HEK293T (cell line): Measurements from ENCODE around the gene EFNA5.

Experiments
- CTCF ChIA-PET: fragments of 350-600 bp; formaldehyde crosslinking; extraction: SDS; loops from one replicate; lab custom pipeline; 2021; ENCODE audit warnings: antibody characterized with exemption, inconsistent platforms; lab: Yijun Ruan, JAX
- POLR2A ChIA-PET: fragments of 350-600 bp; formaldehyde crosslinking; extraction: SDS; loops from one replicate; lab custom pipeline; 2020; ENCODE audit warnings: antibody characterized with exemption, inconsistent platforms; lab: Yijun Ruan, JAX
- DNase-seq: peaks from one replicate; pipeline ENCODE4 v3.0.0; 2012; ENCODE audit warnings: mixed read lengths; ENCODE audit errors: extremely low spot score
- ARNT ChIP-seq: fragments of 450-650 bp; IDR thresholded peaks from 2 replicates; pipeline ENCODE4 v1.6.1; 2017; ENCODE audit warnings: mild to moderate bottlenecking
- BHLHE40 ChIP-seq: fragments of 450-650 bp; IDR thresholded peaks from 2 replicates; pipeline ENCODE4 v1.6.1; 2016; ENCODE audit warnings: mild to moderate bottlenecking, moderate library complexity, borderline replicate concordance
- CTBP1 ChIP-seq: fragments of 450-650 bp; IDR thresholded peaks from 2 replicates; pipeline ENCODE4 v1.6.1; 2016; ENCODE audit warnings: borderline replicate concordance
- ELF4 ChIP-seq: fragments of 450-650 bp; IDR thresholded peaks from 2 replicates; pipeline ENCODE4 v1.6.1; 2017; ENCODE audit warnings: antibody characterized with exemption
- FOXA1 ChIP-seq: fragments of 450-650 bp; IDR thresholded peaks from 2 replicates; pipeline ENCODE4 v1.6.1; 2016; ENCODE audit warnings: mild to moderate bottlenecking
- FOXK2 ChIP-seq: fragments of 450-650 bp; IDR thresholded peaks from 2 replicates; pipeline ENCODE4 v1.6.1; 2016; ENCODE audit warnings: mild to moderate bottlenecking
- FOXM1 ChIP-seq: fragments of 450-650 bp; IDR thresholded peaks from 2 replicates; pipeline ENCODE4 v1.6.1; 2017; ENCODE audit warnings: mild to moderate bottlenecking, borderline replicate concordance
- HDGF ChIP-seq: fragments of 450-650 bp; IDR thresholded peaks from 2 replicates; pipeline ENCODE4 v1.6.1; 2017; ENCODE audit warnings: antibody characterized with exemption, borderline replicate concordance
- L3MBTL2 ChIP-seq: fragments of 450-650 bp; conservative IDR thresholded peaks from 2 replicates; pipeline ENCODE4 v1.6.1; 2016; ENCODE audit warnings: mild to moderate bottlenecking
- LEF1 ChIP-seq: fragments of 450-650 bp; IDR thresholded peaks from 2 replicates; pipeline ENCODE4 v1.6.1; 2017; ENCODE audit warnings: mild to moderate bottlenecking, borderline replicate concordance
- NFRKB ChIP-seq: fragments of 450-650 bp; IDR thresholded peaks from 2 replicates; pipeline ENCODE4 v1.6.1; 2016; ENCODE audit warnings: mild to moderate bottlenecking, moderate library complexity
- SP1 ChIP-seq: fragments of 450-650 bp; IDR thresholded peaks from 2 replicates; pipeline ENCODE4 v1.6.1; 2017
- SUZ12 ChIP-seq: fragments of 450-650 bp; IDR thresholded peaks from 2 replicates; pipeline ENCODE4 v1.6.1; 2016; ENCODE audit warnings: mild to moderate bottlenecking
- TARDBP ChIP-seq: fragments of 450-650 bp; IDR thresholded peaks from 2 replicates; pipeline ENCODE4 v1.6.1; 2016
- ZNF384 ChIP-seq: fragments of 450-650 bp; IDR thresholded peaks from 2 replicates; pipeline ENCODE4 v1.6.1; 2016
- TF ChIP-seq, protein P1 (sequence below): fragments of 450-650 bp; IDR thresholded peaks from 2 replicates; pipeline ENCODE4 v1.6.1; 2016

Gene EFNA5

GRCh38 chr5:107431998-107432397, 238.7 kb downstream of the EFNA5 start:
- POLR2A ChIA-PET, result no interaction called here
- CTCF ChIA-PET, result interaction anchor here (0.8 kb wide), 1 partner anchor 10 kb away, joined by 3 read pairs; no protein-coding TSS in a partner anchor

GRCh38 chr5:107431536-107431935, 239.2 kb downstream of the EFNA5 start:
- no peak for DNase-seq
- ChIA-PET CTCF (interaction anchor here (0.8 kb wide), 1 partner anchor 11 kb away, joined by 3 read pairs; no protein-coding TSS in a partner anchor), POLR2A (no interaction called here)
- TF ChIP-seq, protein P1, sequence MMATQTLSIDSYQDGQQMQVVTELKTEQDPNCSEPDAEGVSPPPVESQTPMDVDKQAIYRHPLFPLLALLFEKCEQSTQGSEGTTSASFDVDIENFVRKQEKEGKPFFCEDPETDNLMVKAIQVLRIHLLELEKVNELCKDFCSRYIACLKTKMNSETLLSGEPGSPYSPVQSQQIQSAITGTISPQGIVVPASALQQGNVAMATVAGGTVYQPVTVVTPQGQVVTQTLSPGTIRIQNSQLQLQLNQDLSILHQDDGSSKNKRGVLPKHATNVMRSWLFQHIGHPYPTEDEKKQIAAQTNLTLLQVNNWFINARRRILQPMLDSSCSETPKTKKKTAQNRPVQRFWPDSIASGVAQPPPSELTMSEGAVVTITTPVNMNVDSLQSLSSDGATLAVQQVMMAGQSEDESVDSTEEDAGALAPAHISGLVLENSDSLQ, result no peak
- TF ChIP-seq ARNT, result no peak

More at GRCh38 chr5:107431998-107432397, 238.7 kb downstream of the EFNA5 start:
- TF ChIP-seq, protein P1, result no peak
- TF ChIP-seq TARDBP (no peak), CTBP1 (no peak), LEF1 (no peak), NFRKB (no peak), SUZ12 (no peak), BHLHE40 (no peak), FOXK2 (no peak), SP1 (no peak), HDGF (no peak), FOXM1 (no peak), FOXA1 (no peak), ZNF384 (no peak)
- DNase-seq, result no peak

DNA sequence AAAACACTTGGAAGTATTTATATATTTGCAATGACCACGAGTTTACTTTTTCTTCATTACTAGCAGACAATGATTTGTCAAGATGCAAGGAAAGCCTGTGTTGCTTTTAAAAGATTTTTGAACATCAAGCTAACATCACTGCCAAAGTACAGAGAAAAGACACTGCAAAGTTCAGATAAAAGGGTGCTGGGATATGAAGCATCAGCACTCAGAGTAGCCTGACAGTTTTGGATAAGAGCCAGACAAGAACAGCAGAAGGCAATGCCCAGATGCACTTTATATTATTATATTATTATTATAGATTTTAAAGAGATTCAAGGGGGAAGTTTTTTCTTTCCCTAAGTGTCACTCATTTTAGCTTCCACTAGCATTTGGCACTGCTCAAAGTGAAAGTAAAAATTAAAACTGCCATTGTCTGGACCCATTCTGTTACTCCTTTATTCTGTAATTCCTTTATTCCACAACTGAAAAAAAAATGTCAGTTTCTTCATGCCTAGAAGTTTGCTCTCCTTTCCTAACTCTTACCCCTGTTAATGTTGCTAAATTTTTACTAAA, 240.6 kb downstream of the EFNA5 start:
- ChIA-PET CTCF (no interaction called here), POLR2A (no interaction called here)
- DNase-seq, result no peak
- no peak for TF ChIP-seq HDGF

DNA sequence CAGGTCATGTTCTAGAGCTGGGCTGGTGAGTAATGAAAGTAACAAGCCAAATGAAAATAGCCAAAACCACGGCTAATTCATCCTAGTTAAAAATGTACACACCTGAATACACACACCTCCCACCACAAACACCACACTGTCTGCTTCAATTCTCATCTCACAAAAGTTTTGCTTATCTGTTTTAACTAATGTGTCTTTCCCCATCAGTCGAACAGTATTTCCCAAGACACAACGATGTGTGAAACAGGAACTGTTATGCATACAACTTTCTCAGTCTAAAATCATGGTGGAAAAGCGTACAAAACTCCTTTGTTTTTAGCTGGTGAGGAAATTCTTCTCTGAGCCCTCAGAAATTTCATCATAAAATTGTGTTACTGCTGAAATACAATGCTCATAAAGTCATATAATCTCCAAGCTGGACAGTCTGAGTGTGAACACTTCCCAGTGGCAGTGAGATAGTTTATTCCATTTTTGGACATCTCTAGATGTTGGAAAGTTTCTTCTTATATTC, 242.4 kb downstream of the EFNA5 start:
- CTCF ChIA-PET, result no interaction called here
- POLR2A ChIA-PET, result no interaction called here
- TF ChIP-seq HDGF, result no peak
- TF ChIP-seq BHLHE40, result no peak
- TF ChIP-seq LEF1, result no peak
- TF ChIP-seq FOXK2, result no peak
- no peak for TF ChIP-seq NFRKB
- TF ChIP-seq TARDBP, result no peak
- DNase-seq, result no peak

DNA sequence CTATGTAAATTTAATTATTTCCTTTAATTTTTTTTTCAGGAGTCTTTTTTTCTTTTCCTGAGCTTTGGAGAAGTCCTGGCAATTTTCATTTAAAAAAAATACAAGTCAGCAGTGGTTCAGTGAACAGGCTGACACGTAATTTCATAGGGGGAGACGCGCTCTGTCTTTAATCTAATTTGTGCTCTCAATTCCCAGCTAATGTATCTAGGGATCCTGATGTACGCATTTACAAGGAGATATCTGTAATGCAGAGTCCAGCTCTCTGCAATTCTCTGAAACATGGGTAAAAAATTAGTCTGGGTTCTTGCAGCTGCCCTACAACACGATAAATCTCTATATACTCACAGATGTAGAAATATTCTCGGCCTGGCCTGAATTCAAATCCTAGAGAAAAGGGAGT, 243.9 kb downstream of the EFNA5 start:
- DNase-seq, result no peak
- POLR2A ChIA-PET, result interaction anchor here (0.8 kb wide), 1 partner anchor 15 kb away, joined by 3 read pairs; no protein-coding TSS in a partner anchor
- CTCF ChIA-PET, result no interaction called here
- no peak for TF ChIP-seq L3MBTL2
- TF ChIP-seq FOXK2, result no peak
- no peak for TF ChIP-seq SP1
- TF ChIP-seq SUZ12, result no peak
- no peak for TF ChIP-seq LEF1
- no peak for TF ChIP-seq NFRKB
- TF ChIP-seq, protein P1, result no peak

DNA sequence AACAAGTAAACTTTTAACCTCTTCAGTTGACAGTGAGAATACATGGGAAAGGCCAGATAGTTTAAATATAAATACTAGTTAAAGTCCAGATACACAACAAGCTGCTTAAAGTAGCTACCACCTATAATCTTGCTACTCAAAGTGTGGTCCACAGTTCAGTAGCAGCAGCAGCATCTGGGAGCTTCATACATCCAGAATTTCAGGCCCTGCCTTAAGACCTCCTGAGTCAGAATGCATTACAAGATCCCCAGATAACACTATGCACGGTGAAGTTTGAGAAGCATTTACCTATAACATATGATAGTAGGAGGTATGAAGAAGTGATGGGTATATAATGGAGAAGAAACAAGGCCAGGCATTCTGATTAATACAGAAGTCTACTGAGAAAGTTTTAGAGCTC, 244.5 kb downstream of the EFNA5 start:
- TF ChIP-seq HDGF, result no peak
- TF ChIP-seq NFRKB, result no peak
- TF ChIP-seq SP1, result no peak
- TF ChIP-seq ELF4, result no peak
- TF ChIP-seq SUZ12, result no peak
- TF ChIP-seq FOXK2, result no peak
- no peak for TF ChIP-seq LEF1
- no peak for TF ChIP-seq TARDBP
- no peak for TF ChIP-seq L3MBTL2
- no peak for TF ChIP-seq FOXM1
- TF ChIP-seq, protein P1, result no peak
- TF ChIP-seq ARNT, result no peak
- no peak for TF ChIP-seq BHLHE40
- TF ChIP-seq ZNF384, result no peak
- TF ChIP-seq FOXA1, result no peak
- no peak for TF ChIP-seq CTBP1
- CTCF ChIA-PET, result no interaction called here
- POLR2A ChIA-PET, result interaction anchor here (0.8 kb wide), 1 partner anchor 15 kb away, joined by 3 read pairs; no protein-coding TSS in a partner anchor
- DNase-seq, result no peak
